DND-41 (cell line): ENCODE results near the gene PTPRK.

Source experiments
- ATAC-seq: fragments of 200-7000 bp; cut with Tn5 transposase; 3 replicates; pipeline ENCODE4 v1.9.1; 2021; ENCODE audit warnings: low read depth; ENCODE audit not compliant: insufficient read depth
- DNase-seq: peaks from one replicate; pipeline ENCODE4 v3.0.0-alpha.2; 2020
- H2AFZ ChIP-seq: 2 replicates; pipeline ENCODE4 v1.6.0; 2012; ENCODE audit warnings: low read depth, low read length
- H3K27ac ChIP-seq: 2 replicates; pipeline ENCODE4 v1.5.1; 2012; ENCODE audit warnings: low read length, inconsistent platforms
- H3K27me3 ChIP-seq: fragments of 200-600 bp; sonication (generic); 2 replicates; pipeline ENCODE4 v1.6.0; 2012; ENCODE audit warnings: low read length, mild to moderate bottlenecking, inconsistent platforms; ENCODE audit not compliant: insufficient read depth, poor library complexity
- H3K36me3 ChIP-seq: 2 replicates; pipeline ENCODE4 v1.5.1; 2012; ENCODE audit warnings: low read length, inconsistent platforms; ENCODE audit not compliant: insufficient read depth
- H3K4me1 ChIP-seq: 2 replicates; pipeline ENCODE4 v1.5.1; 2012; ENCODE audit warnings: mild to moderate bottlenecking, low read length; ENCODE audit not compliant: insufficient read depth
- H3K4me2 ChIP-seq: 2 replicates; pipeline ENCODE4 v1.6.0; 2012; ENCODE audit warnings: mild to moderate bottlenecking, moderate library complexity, low read length, inconsistent platforms; ENCODE audit not compliant: insufficient read depth
- H3K4me3 ChIP-seq, 2 experiments: fragments of 200-600 bp in 1 of 2; shearing (Covaris generic) in 1 of 2; 2 replicates each; pipeline ENCODE4 v1.5.1; 2012 to 2016; ENCODE audit warnings: inconsistent platforms in 2 of 2, low read length in 2 of 2, mild to moderate bottlenecking in 2 of 2, low read depth in 1 of 2, moderate library complexity in 1 of 2
- H3K79me2 ChIP-seq: 2 replicates; pipeline ENCODE4 v1.6.0; 2012; ENCODE audit warnings: low read length, inconsistent platforms; ENCODE audit not compliant: insufficient read depth
- H3K9ac ChIP-seq: 2 replicates; pipeline ENCODE4 v1.6.0; 2012; ENCODE audit warnings: low read depth, mild to moderate bottlenecking, inconsistent platforms, low read length, moderate library complexity
- H3K9me3 ChIP-seq: 2 replicates; pipeline ENCODE4 v1.5.1; 2012; ENCODE audit warnings: low read length, moderate library complexity, mild to moderate bottlenecking, inconsistent platforms; ENCODE audit not compliant: insufficient read depth, severe bottlenecking
- H4K20me1 ChIP-seq: 2 replicates; pipeline ENCODE4 v1.6.0; 2012; ENCODE audit warnings: low read length; ENCODE audit not compliant: insufficient read depth
- EZH2 ChIP-seq: IDR thresholded peaks from 3 replicates; pipeline ENCODE4 v1.6.1; 2012; ENCODE audit warnings: borderline replicate concordance, low read depth, mild to moderate bottlenecking, moderate library complexity, low read length, inconsistent platforms; ENCODE audit not compliant: severe bottlenecking
- TF ChIP-seq, protein P1 (sequence below): IDR thresholded peaks from 2 replicates; pipeline ENCODE4 v1.5.1; 2012; ENCODE audit warnings: borderline replicate concordance, low read length, moderate library complexity, mild to moderate bottlenecking; ENCODE audit not compliant: poor library complexity, severe bottlenecking; ENCODE audit errors: extremely low read depth

The PTPRK gene

DNA sequence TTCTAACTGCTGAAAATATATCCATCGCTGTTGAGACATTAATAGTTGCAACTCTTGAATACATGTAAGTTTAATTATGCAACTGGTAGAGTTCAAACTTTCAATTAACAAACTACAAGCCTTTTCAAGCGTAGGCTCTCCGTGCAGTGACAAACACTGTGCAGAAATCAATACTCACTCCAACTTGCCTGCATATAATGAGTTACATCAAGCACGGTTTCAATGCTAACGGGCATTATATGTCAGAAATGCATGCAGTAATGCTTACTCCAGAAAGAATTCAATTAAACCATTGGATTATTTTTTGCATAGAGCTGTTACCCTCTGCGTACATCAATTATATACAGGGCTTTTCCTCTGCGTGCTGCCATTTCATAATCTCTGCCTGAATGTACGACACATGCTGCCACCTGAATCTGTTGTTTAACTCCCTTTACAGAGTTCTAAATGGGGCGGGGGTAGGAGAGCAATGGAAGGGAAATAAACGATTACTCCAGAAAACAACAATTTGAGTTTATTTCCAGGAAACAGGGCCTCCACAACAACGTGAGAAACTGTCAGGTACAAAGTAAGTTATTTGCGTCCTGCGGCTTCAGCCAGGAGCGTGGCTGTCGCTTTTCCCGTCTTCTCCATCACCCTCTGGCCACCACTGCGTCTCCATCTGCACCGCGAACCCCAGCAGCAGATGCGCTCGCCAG lies 1.8 kb downstream of the PTPRK start:
- H2AFZ ChIP-seq, result no peak overlapping the region
- no peak overlapping the region for H3K4me2 ChIP-seq
- ATAC-seq, result no peak
- no peaks in the 10 kb centered on the region for H3K27me3 ChIP-seq
- TF ChIP-seq, protein P1, sequence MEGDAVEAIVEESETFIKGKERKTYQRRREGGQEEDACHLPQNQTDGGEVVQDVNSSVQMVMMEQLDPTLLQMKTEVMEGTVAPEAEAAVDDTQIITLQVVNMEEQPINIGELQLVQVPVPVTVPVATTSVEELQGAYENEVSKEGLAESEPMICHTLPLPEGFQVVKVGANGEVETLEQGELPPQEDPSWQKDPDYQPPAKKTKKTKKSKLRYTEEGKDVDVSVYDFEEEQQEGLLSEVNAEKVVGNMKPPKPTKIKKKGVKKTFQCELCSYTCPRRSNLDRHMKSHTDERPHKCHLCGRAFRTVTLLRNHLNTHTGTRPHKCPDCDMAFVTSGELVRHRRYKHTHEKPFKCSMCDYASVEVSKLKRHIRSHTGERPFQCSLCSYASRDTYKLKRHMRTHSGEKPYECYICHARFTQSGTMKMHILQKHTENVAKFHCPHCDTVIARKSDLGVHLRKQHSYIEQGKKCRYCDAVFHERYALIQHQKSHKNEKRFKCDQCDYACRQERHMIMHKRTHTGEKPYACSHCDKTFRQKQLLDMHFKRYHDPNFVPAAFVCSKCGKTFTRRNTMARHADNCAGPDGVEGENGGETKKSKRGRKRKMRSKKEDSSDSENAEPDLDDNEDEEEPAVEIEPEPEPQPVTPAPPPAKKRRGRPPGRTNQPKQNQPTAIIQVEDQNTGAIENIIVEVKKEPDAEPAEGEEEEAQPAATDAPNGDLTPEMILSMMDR, result no peak
- no peaks in the 10 kb centered on the region for H4K20me1 ChIP-seq
- H3K9ac ChIP-seq, result no peak overlapping the region
- no peaks in the 10 kb centered on the region for H3K9me3 ChIP-seq
- H3K4me1 ChIP-seq, result no peaks in the 10 kb centered on the region
- H3K4me3 ChIP-seq, result no peak overlapping the region
- H3K36me3 ChIP-seq, result no peaks in the 10 kb centered on the region
- no peak for DNase-seq
- no peak overlapping the region for H3K27ac ChIP-seq
- H3K79me2 ChIP-seq, result no peaks in the 10 kb centered on the region

DNA sequence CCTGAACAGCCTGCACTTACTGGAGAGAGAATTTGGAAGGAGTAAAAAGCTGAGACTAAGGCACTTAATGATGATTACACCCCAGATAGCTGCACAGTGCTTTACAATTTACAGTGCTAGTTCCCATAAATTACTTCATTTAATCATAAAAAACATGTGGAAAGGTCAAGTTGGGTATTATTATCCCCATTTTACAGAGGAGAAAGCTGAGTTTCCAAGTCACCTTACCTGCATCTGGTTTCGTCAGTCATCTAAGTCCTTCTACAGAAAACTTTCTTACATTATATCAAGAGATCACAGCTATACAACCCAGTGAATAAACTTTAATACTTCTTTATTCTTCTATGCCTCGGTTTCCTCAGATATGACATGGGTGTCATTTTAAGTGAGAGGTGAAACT lies 3.3 kb downstream of the PTPRK start:
- Histone ChIP-seq H3K36me3 (no peaks in the 10 kb centered on the region), H3K9ac (no peak overlapping the region), H3K4me3 (no peak overlapping the region), H4K20me1 (no peaks in the 10 kb centered on the region), H3K9me3 (no peaks in the 10 kb centered on the region), H3K27me3 (no peaks in the 10 kb centered on the region), H3K4me1 (no peaks in the 10 kb centered on the region), H3K4me2 (no peak overlapping the region), H3K79me2 (no peaks in the 10 kb centered on the region), H3K27ac (no peak overlapping the region), H2AFZ (no peak overlapping the region)
- no peak for ATAC-seq
- TF ChIP-seq, protein P1, result no peak
- TF ChIP-seq EZH2, result no peak
- no peak for DNase-seq

GRCh38 chr6:128516514-128516898 lies 3.9 kb downstream of the PTPRK start:
- Histone ChIP-seq H3K27me3 (no peaks in the 10 kb centered on the region), H3K27ac (no peak overlapping the region), H3K79me2 (no peaks in the 10 kb centered on the region), H3K4me3 (no peak overlapping the region), H3K36me3 (no peaks in the 10 kb centered on the region), H3K4me2 (no peak overlapping the region), H3K9ac (no peak overlapping the region), H4K20me1 (no peaks in the 10 kb centered on the region), H3K9me3 (no peaks in the 10 kb centered on the region), H2AFZ (no peak overlapping the region), H3K4me1 (no peaks in the 10 kb centered on the region)
- no peak for ATAC-seq
- no peak for TF ChIP-seq EZH2
- TF ChIP-seq, protein P1, result no peak
- DNase-seq, result no peak
